Measurements from ENCODE around the gene TEX19.
A peak's percentile ranks its signal among the peaks of the same experiment; 100 is the strongest.

The TEX19 gene

DNA sequence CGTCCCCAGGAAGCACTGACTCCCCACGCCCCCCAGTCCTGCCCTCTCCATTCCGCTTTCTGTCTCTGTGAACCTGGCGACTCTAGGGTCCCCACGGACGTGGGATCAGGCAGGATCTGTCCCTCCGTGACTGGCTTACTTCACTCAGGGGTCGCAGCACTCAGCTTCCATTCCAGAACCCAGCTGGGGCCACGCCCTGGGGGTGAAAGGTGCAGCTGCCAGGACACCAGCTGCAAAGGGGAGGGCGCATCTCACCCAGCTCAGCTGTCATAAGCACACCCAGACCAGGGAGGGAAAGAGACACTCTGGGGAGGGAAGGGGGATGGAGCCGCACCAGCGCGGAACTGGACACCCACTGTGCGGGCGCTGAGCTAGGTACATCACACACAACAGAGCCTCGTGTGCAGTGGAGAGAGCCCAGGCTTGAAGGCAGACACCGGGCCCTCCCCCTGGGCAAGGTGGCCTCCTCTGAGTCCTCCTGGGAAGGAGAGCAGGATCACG lies 40.6 kb downstream of the TEX19 start:
- DNase-seq (ENCODE audit: low read depth), result no peak
- no peak overlapping the region for H3K4me3 ChIP-seq (ENCODE audit: low read depth, low read length)
- TF ChIP-seq, protein P1, sequence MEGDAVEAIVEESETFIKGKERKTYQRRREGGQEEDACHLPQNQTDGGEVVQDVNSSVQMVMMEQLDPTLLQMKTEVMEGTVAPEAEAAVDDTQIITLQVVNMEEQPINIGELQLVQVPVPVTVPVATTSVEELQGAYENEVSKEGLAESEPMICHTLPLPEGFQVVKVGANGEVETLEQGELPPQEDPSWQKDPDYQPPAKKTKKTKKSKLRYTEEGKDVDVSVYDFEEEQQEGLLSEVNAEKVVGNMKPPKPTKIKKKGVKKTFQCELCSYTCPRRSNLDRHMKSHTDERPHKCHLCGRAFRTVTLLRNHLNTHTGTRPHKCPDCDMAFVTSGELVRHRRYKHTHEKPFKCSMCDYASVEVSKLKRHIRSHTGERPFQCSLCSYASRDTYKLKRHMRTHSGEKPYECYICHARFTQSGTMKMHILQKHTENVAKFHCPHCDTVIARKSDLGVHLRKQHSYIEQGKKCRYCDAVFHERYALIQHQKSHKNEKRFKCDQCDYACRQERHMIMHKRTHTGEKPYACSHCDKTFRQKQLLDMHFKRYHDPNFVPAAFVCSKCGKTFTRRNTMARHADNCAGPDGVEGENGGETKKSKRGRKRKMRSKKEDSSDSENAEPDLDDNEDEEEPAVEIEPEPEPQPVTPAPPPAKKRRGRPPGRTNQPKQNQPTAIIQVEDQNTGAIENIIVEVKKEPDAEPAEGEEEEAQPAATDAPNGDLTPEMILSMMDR (IDR thresholded peaks at IDR 0.05; ENCODE audit: insufficient read depth, low read depth, low read length, missing control alignments), result no peak

DNA sequence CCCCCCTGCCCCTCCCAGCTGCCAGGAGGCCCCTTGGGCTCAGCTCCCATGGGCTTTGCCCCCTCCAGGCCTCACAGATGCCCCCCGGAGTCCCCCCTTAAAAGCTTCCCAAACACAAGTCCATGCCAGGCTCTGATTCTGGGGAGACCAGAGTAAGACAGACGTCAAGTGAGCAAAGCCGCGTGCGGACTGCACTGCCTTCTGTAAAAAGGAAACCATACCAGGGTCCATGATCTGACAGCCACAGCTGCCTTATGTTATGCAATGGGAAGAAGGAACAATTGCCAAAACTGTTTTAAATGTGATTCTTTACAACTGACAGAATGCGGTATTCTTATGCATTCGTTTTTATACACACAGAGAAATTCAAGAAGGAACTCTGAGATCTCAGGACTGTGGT lies 41.2 kb downstream of the TEX19 start:
- DNase-seq (ENCODE audit: low read depth), result no peak
- TF ChIP-seq, protein P1 (IDR thresholded peaks at IDR 0.05; ENCODE audit: insufficient read depth, low read depth, low read length, missing control alignments), result no peak
- H3K4me3 ChIP-seq (ENCODE audit: low read depth, low read length), result no peak overlapping the region

DNA sequence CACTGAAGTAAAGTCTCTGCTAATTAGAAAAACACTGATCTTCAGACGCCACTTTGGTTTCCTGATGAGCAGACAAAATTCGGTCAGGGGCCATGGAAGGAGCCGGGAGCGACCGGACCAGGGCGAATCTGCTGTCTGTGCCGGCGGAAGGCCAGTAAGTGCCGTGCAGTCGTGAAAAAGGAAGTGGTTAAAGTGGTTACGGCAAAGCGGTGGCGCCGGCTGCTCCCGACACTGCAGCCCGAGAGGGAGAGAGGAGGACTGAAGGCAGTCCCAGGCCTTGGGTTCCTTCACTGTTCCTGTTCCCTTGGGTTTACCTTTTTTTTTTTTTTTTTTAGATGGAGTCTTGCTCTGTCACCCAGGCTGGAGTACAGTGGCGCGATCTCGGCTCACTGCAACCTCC lies 41.8 kb downstream of the TEX19 start:
- peak; percentile 79 for DNase-seq (ENCODE audit: low read depth)
- TF ChIP-seq, protein P1 (IDR thresholded peaks at IDR 0.05; ENCODE audit: insufficient read depth, low read depth, low read length, missing control alignments), result no peak
- no peak overlapping the region for H3K4me3 ChIP-seq (ENCODE audit: low read depth, low read length)

DNA sequence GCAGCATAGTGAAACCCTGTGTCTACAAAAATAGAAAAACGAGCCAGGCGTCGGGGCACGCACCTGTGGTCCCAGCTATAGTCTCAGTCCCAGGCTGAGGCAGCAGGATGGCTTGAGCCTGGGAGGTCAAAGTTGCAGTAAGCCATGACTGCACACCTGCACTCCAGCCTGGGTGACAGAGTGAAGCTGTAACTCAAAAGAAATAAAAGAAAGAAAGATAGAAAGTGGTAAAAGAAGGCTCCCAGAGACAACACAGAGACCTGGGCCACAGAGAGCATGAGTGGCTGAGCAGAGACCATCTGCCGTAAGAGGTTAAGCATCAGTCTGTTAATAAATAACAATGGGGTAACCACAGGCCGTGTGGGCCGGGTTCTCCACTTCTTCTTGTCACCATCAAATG lies 43.8 kb downstream of the TEX19 start:
- H3K4me3 ChIP-seq (ENCODE audit: low read depth, low read length), result no peak overlapping the region
- TF ChIP-seq, protein P1 (IDR thresholded peaks at IDR 0.05; ENCODE audit: insufficient read depth, low read depth, low read length, missing control alignments), result no peak
- DNase-seq (ENCODE audit: low read depth), result peak; percentile 23

DNA sequence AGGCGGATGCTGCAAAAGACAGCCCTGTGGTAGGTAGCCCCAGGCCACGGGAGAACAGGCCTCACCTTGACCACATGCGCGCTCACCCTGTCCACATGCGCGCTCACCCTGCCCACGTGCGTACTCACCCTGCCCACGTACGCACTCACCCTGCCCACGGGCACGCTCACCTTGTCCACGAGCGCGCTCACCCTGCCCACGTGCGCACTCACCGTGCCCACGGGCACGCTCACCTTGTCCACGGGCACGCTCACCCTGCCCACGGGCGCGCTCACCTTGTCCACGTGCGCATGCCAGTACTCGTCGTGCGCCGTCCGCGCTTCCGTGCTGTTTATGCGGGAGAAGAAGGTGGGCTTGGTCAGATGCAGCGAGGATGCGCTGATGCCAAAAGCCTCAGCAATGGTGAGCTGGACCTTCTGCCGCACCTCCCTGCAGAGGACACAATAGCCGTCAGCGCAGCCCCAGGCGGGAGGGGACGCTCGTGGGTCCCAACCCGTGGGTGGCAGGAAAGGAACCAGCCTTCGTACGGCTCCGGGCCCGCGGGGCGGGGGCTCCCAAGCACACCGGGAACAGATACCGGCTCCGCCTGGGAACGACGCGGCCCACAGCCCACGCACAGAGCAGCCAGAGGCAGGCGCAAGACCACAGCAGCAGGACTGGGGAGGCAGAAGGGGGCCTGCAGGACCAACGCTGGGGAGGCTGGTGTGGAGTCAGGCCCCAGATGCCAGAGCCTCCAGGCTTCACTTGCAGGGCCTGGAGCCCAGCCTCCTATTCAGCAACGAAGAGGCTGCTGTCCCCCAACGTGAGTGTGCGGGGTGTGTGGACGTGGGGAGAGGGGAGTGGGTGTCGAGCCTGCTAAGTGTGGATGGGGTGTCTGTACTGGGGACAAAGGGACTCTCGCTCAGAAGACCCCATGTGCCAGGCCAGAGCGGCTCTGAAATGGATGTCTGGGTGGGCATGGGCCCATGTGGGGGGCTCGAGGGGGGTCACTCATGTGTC lies 44.9 kb downstream of the TEX19 start:
- no peak for DNase-seq (ENCODE audit: low read depth)
- TF ChIP-seq, protein P1 (IDR thresholded peaks at IDR 0.05; ENCODE audit: insufficient read depth, low read depth, low read length, missing control alignments), result no peak
- no peak overlapping the region for H3K4me3 ChIP-seq (ENCODE audit: low read depth, low read length)

DNA sequence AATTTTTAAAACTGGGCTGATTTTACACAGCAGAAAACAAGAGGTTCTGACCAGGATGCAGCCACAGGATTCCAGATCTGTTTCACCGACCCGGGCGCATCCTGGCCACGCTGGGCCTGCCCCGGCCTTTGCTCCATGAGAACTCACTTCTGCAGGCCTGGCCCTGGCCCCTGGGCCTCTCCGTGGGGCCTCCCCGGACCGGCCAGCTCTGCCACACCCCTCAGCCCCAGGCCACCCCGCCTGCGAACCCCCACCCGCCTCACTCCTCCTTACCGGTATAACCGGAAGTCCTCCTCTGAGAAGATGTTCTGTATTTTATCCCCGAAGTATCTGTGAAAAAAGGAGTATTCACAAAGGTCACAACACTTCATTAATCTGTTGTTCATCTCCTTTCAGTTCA lies 46.0 kb downstream of the TEX19 start:
- H3K4me3 ChIP-seq (ENCODE audit: low read depth, low read length), result no peak overlapping the region
- TF ChIP-seq, protein P1 (IDR thresholded peaks at IDR 0.05; ENCODE audit: insufficient read depth, low read depth, low read length, missing control alignments), result no peak
- no peak for DNase-seq (ENCODE audit: low read depth)
